H9 (cell line): Measurements from ENCODE around the gene PMF1. TPM values are rescaled to one million over a fixed set of nuclear protein-coding genes. Genes with fewer than 3 reads are reported as not detected.

ENCODE experiments used
- DNase-seq: peaks from one replicate; pipeline ENCODE4 v3.0.0-alpha.2; 2017
- H2AFZ ChIP-seq: one replicate; pipeline ENCODE4 v1.6.1; 2013; ENCODE audit warnings: mild to moderate bottlenecking, low read length, control low read depth, moderate library complexity
- H2AK5ac ChIP-seq: 2 replicates; pipeline ENCODE4 v1.6.1; 2013; ENCODE audit warnings: low read length, control low read depth, mixed read lengths; ENCODE audit not compliant: insufficient read length
- H2BK120ac ChIP-seq: one replicate; pipeline ENCODE4 v1.6.1; 2013; ENCODE audit warnings: low read depth, mild to moderate bottlenecking, low read length, control low read depth, inconsistent platforms; ENCODE audit not compliant: poor library complexity, severe bottlenecking
- H2BK12ac ChIP-seq: 2 replicates; pipeline ENCODE4 v1.6.1; 2013; ENCODE audit warnings: low read length, control low read depth, mixed read lengths, low read depth; ENCODE audit not compliant: insufficient read length
- H2BK15ac ChIP-seq: 2 replicates; pipeline ENCODE4 v1.6.1; 2013; ENCODE audit warnings: low read depth, low read length, control low read depth
- H2BK20ac ChIP-seq: one replicate; pipeline ENCODE4 v1.6.1; 2013; ENCODE audit warnings: low read depth, mild to moderate bottlenecking, low read length, control low read depth, inconsistent platforms; ENCODE audit not compliant: poor library complexity, severe bottlenecking
- H2BK5ac ChIP-seq: 2 replicates; pipeline ENCODE4 v1.6.1; 2013; ENCODE audit warnings: low read length, control low read depth, mixed read lengths; ENCODE audit not compliant: insufficient read length
- H3K14ac ChIP-seq: 2 replicates; pipeline ENCODE4 v1.6.1; 2013; ENCODE audit warnings: low read length, control low read depth; ENCODE audit not compliant: insufficient read depth
- H3K18ac ChIP-seq: 2 replicates; pipeline ENCODE4 v1.6.1; 2013; ENCODE audit warnings: low read depth, mild to moderate bottlenecking, mixed read lengths, low read length, control low read depth; ENCODE audit not compliant: insufficient read length
- H3K23ac ChIP-seq: 2 replicates; pipeline ENCODE4 v1.6.1; 2013; ENCODE audit warnings: low read length, control low read depth, mixed read lengths, low read depth; ENCODE audit not compliant: insufficient read length
- H3K23me2 ChIP-seq: 2 replicates; pipeline ENCODE4 v1.6.1; 2013; ENCODE audit warnings: low read depth, mild to moderate bottlenecking, mixed read lengths, low read length, control low read depth; ENCODE audit not compliant: insufficient read length, poor library complexity, severe bottlenecking
- H3K27ac ChIP-seq: 2 replicates; pipeline ENCODE4 v1.5.1; 2013; ENCODE audit warnings: low read length, control low read depth, mixed read lengths, low read depth; ENCODE audit not compliant: insufficient read length
- H3K27me3 ChIP-seq: 2 replicates; pipeline ENCODE4 v1.6.1; 2013; ENCODE audit warnings: low read length, control low read depth, inconsistent platforms; ENCODE audit not compliant: insufficient read depth
- H3K4ac ChIP-seq: 2 replicates; pipeline ENCODE4 v1.6.1; 2013; ENCODE audit warnings: low read depth, mild to moderate bottlenecking, control low read depth, inconsistent platforms, low read length, moderate library complexity
- H3K4me1 ChIP-seq: 2 replicates; pipeline ENCODE4 v1.6.1; 2013; ENCODE audit warnings: low read length, control low read depth, inconsistent platforms; ENCODE audit not compliant: insufficient read depth
- H3K4me2 ChIP-seq: 2 replicates; pipeline ENCODE4 v1.6.1; 2013; ENCODE audit warnings: low read length, control low read depth, mixed read lengths; ENCODE audit not compliant: insufficient read length, insufficient read depth
- H3K56ac ChIP-seq: 2 replicates; pipeline ENCODE4 v1.6.1; 2013; ENCODE audit warnings: low read depth, mild to moderate bottlenecking, mixed read lengths, low read length, control low read depth; ENCODE audit not compliant: insufficient read length
- H3K79me1 ChIP-seq: 2 replicates; pipeline ENCODE4 v1.6.1; 2013; ENCODE audit warnings: low read depth, mild to moderate bottlenecking, moderate library complexity, low read length, control low read depth, inconsistent platforms; ENCODE audit not compliant: insufficient read depth, poor library complexity, severe bottlenecking
- H3K79me2 ChIP-seq: 2 replicates; pipeline ENCODE4 v1.6.1; 2013; ENCODE audit warnings: low read length, control low read depth, inconsistent platforms; ENCODE audit not compliant: insufficient read depth
- H3K9ac ChIP-seq: 2 replicates; pipeline ENCODE4 v1.6.1; 2013; ENCODE audit warnings: low read length, control low read depth, mixed read lengths; ENCODE audit not compliant: insufficient read length; ENCODE audit errors: extremely low read depth
- H3K9me3 ChIP-seq: one replicate; pipeline ENCODE4 v1.6.1; 2013; ENCODE audit warnings: low read depth, low read length, inconsistent platforms; ENCODE audit not compliant: control insufficient read depth
- H3T11ph ChIP-seq: one replicate; pipeline ENCODE4 v1.6.1; 2013; ENCODE audit warnings: mild to moderate bottlenecking, low read length, control low read depth, inconsistent platforms
- H4K20me1 ChIP-seq: one replicate; pipeline ENCODE4 v1.6.1; 2013; ENCODE audit not compliant: control insufficient read depth, insufficient read length, insufficient read depth
- H4K5ac ChIP-seq: 2 replicates; pipeline ENCODE4 v1.6.1; 2013; ENCODE audit warnings: low read depth, mild to moderate bottlenecking, mixed read lengths, low read length, control low read depth; ENCODE audit not compliant: insufficient read length
- H4K8ac ChIP-seq: replicated peaks from 2 replicates; pipeline ENCODE4 v1.6.1; 2013; ENCODE audit warnings: low read length, control low read depth, mixed read lengths, low read depth; ENCODE audit not compliant: insufficient read length
- H4K91ac ChIP-seq: 2 replicates; pipeline ENCODE4 v1.6.1; 2013; ENCODE audit warnings: low read depth, mild to moderate bottlenecking, moderate library complexity, mixed read lengths, low read length, control low read depth; ENCODE audit not compliant: insufficient read length
- H3K27ac Mint-ChIP-seq, 3 experiments: 2 replicates in 2 of 3; 3 replicates in 1 of 3; pipeline ENCODE4 v1.8.0; 2020 to 2021; ENCODE audit warnings: mixed read lengths in 3 of 3, mild to moderate bottlenecking in 1 of 3, moderate library complexity in 1 of 3
- H3K27me3 Mint-ChIP-seq: 2 replicates; pipeline ENCODE4 v1.8.0; 2021; ENCODE audit warnings: low read depth, mild to moderate bottlenecking, moderate library complexity, mixed read lengths
- H3K36me3 Mint-ChIP-seq, 3 experiments: 2 replicates in 2 of 3; 3 replicates in 1 of 3; pipeline ENCODE4 v1.8.0; 2020 to 2021; ENCODE audit warnings: low read depth in 3 of 3, mixed read lengths in 3 of 3; ENCODE audit not compliant: insufficient read depth in 1 of 3
- H3K4me1 Mint-ChIP-seq, 2 experiments: 2 replicates each; pipeline ENCODE4 v1.8.0; 2020; ENCODE audit warnings: mixed read lengths in 2 of 2
- H3K4me3 Mint-ChIP-seq, 2 experiments: 2 replicates in 1 of 2; 3 replicates in 1 of 2; pipeline ENCODE4 v1.8.0; 2020 to 2021; ENCODE audit warnings: mild to moderate bottlenecking in 2 of 2, mixed read lengths in 2 of 2, moderate library complexity in 1 of 2
- H3K9me3 Mint-ChIP-seq, 2 experiments: 2 replicates in 1 of 2; 3 replicates in 1 of 2; pipeline ENCODE4 v1.8.0; 2020; ENCODE audit warnings: mild to moderate bottlenecking in 2 of 2, mixed read lengths in 2 of 2, moderate library complexity in 1 of 2
- CTCF ChIP-seq: fragments of 200-600 bp; sonication (generic); conservative IDR thresholded peaks from 3 replicates; pipeline ENCODE4 v1.8.0; 2021; ENCODE audit warnings: antibody characterized with exemption, mild to moderate bottlenecking
- WGBS: extraction: QIAGEN DNeasy Blood & Tissue Kit; methylation state at CpG from one replicate; pipeline ENCODE4 v1.1.7; 2013; ENCODE audit warnings: missing lambda C conversion rate, low lambda C conversion rate, mixed read lengths; ENCODE audit not compliant: insufficient read length; ENCODE audit errors: extremely low coverage; 5-methylcytosine and 5-hydroxymethylcytosine counted together
- total RNA-seq: library from RNA; stranded (reverse); gene quantifications from 2 replicates; pipeline ENCODE4 v1.2.1, GENCODE V29; 2021

The PMF1 gene
- total RNA-seq, 1 experiment from 2014 or later: 136 TPM

GRCh38 chr1:156258859-156259258 is 46.1 kb downstream of the PMF1 start:
- H3K14ac ChIP-seq: no peak overlapping the region
- no peak overlapping the region for H3K4ac ChIP-seq
- H3K23me2 ChIP-seq: no peaks in the 10 kb centered on the region
- H4K20me1 ChIP-seq: no peaks in the 10 kb centered on the region
- no peaks in the 10 kb centered on the region for H3K9me3 ChIP-seq
- no peak overlapping the region for H2BK15ac ChIP-seq
- H3K4me2 ChIP-seq: no peak overlapping the region
- H3K4me3 Mint-ChIP-seq: no peak overlapping the region
- no peak for TF ChIP-seq CTCF
- no peaks in the 10 kb centered on the region for H3K79me1 ChIP-seq
- no peaks in the 10 kb centered on the region for H3K27me3 ChIP-seq
- no peak overlapping the region for H4K91ac ChIP-seq
- no peak overlapping the region for H3T11ph ChIP-seq
- no peak overlapping the region for H3K9ac ChIP-seq
- H3K23ac ChIP-seq: no peak overlapping the region
- H2AFZ ChIP-seq: no peak overlapping the region
- H3K36me3 Mint-ChIP-seq: peaks cover 53 to 85% (median 74%) of the 10 kb centered on the region in 3 experiments
- no peak for DNase-seq
- H2BK12ac ChIP-seq: no peak overlapping the region
- H4K5ac ChIP-seq: no peak overlapping the region
- no peak overlapping the region for H2BK120ac ChIP-seq
- no peak overlapping the region for H3K27ac ChIP-seq
- no peaks in the 10 kb centered on the region for H3K9me3 Mint-ChIP-seq
- H4K8ac ChIP-seq: no peak overlapping the region
- no peaks in the 10 kb centered on the region for H3K27me3 Mint-ChIP-seq
- no peak overlapping the region for H3K18ac ChIP-seq
- H2BK20ac ChIP-seq: no peak overlapping the region
- no peak overlapping the region for H2AK5ac ChIP-seq
- H3K4me1 ChIP-seq: no peaks in the 10 kb centered on the region
- H3K4me1 Mint-ChIP-seq: no peaks in the 10 kb centered on the region
- H3K79me2 ChIP-seq: no peaks in the 10 kb centered on the region
- H3K27ac Mint-ChIP-seq: no peak overlapping the region
- H3K56ac ChIP-seq: no peak overlapping the region
- H2BK5ac ChIP-seq: no peak overlapping the region
- WGBS: no CpG with 5 or more reads among the region's 8 CpGs
